HG03175 (cell line): ENCODE measurements around the gene VPS35L.
"Not testable (repeated sequence)": the region's sequence is repeated elsewhere in the genome, so short reads cannot be mapped to it uniquely, and the experiment has no call there.

Source experiments
- ATAC-seq: cut with Tn5 transposase; IDR thresholded peaks from one replicate; pipeline ENCODE4 v1.9.1; 2021; ENCODE audit warnings: mild to moderate bottlenecking, moderate library complexity; ENCODE audit not compliant: unreplicated experiment

Gene VPS35L

DNA sequence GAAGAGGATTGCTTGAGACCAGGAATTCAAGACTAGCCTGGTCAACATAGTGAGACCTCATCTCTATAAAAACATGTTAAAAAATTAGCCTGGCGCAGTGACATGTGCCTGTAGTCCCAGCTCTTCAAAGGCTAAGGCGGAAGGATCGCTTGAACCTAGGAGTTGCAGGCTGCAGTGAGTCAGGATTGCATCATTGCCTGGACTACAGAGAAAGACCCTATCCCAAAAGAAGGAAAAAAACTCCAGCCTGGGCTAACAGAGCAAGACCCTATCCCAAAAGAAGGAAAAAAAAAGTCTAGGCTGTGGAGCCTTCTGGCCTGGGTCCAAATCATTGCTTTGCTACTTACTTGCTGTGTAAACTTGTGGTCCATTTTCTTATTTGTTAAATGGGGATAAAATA lies 26.8 kb upstream of the VPS35L start:
- no peak for ATAC-seq

DNA sequence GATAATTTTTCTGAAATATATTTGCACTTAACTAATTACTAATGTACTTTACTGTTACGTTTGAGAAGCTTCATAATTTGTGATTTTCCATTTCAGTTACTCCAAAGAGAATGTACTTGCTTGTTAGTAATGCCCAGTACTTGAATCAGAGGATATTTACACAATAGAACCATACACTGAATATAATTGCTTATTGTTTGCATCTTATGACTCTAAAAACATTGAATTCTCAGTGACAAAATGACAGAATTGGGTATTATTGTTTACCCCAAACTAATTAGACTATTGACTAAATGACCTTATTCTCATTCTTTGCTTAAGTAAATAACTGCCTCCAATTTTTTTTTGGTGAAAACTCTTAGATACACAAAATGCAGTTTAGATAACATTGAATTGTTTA lies 22.9 kb upstream of the VPS35L start:
- no peak for ATAC-seq

DNA sequence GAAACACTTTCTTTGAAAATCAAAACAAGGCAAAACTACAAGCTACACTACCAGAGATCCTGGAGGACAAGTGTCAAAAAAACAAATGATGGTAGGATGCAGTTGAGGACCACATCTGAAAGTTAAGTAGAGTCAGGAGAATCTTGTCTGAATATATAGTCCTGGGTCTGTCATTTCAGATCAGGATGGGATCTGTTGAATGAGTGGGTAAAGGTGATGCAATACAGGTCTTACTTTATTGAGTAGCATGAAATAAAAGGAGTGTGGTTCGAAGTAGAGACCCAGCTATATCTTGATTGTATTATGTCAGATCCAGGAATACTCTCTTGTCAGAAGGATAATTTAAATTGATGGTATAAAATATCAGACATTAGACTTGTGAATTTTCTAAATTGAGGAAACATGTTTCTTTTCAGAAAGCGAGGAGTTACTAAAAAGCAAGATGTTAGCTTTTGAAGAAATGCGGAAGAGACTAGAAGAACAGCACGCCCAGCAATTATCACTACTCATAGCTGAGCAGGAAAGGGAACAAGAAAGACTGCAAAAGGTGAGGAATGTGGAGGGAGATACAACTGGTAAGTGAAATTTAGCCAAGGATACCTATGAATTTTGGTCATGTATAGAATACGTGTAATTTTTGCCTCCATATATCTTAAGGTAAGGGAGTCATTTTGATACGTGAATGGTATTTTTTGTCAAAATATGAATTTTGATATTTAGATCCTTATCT lies 15.1 kb upstream of the VPS35L start:
- no peak for ATAC-seq

DNA sequence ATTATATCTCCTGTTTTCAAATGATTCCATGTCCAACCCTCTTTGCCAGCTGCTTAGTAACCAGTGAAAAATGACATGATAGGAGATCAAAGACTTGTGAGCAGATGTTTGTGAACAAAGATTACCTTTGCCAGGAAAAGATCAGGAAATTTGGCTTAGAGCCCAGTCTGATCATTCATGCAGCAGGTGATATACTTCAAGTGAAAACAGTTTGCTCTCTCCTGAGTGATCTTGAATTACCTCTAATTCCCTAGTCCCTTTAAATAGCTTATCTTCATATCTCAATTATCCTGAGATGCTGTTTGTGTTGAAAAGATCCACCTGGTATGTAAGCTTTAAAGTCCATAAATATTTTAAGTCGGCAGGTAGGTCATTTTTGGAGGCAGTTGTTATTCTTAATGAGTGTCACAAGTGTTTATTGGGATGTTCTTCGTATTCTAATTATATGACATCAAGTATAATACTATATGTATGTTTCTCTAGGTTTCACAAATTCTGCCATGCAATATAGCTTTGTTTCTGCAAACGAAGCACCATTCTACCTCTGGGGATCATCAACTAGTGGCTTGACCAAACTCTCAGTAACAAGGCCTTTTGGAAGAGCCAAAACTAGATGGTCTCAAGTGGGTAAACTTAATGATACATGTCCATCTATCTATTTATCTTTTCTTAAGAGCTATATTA lies 13.2 kb upstream of the VPS35L start:
- no peak for ATAC-seq

DNA sequence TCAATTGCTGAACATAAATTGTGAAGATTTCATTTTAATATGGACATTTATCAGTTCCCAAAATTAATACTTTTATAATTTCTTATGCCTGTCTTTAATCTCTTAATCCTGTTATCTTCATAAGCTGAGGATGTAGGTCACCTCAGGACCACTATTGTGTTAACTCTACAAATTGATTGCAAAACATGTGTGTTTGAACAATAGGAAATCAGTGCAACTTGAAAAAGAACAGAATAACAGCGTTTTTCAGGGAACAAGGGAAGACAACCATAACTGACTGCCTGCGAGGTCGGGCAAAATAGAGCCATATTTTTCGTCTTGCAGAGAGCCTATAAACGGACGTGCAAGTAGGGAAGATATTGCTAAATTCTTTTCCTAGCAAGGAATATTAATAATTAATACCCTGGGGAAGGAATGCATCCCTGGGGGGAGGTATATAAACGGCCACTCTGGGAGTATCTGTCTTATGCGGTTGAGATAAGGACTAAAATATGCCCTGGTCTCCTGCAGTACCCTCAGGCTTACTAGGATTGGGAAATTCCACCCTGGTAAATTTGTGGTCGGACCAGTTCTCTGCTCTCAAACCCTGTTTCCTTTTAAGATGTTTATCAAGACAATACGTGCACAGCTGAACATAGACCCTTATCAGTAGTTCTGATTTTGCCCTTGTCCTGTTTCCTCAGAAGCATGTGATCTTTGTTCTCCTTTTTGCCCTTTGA lies 12.1 kb upstream of the VPS35L start:
- ATAC-seq, result not testable (repeated sequence)

DNA sequence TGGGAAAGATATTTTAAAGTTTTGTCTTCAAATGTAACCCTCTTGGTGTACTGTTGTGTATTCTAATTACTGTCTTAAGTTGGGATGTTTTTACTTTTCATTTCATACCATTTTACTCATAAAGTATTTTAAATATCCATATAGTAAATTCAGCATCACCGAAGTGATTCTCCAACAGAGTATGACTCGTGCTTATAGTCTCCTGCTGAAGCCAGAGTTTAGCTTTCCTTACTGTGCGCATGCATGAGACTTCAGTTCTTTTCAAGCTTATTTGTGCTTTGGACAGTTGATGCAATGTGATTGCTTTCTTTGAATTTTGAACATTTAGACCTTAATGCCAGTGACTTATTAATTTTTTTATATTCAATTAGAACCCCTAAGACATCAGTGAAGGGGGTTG lies 7.4 kb upstream of the VPS35L start:
- ATAC-seq, result no peak

DNA sequence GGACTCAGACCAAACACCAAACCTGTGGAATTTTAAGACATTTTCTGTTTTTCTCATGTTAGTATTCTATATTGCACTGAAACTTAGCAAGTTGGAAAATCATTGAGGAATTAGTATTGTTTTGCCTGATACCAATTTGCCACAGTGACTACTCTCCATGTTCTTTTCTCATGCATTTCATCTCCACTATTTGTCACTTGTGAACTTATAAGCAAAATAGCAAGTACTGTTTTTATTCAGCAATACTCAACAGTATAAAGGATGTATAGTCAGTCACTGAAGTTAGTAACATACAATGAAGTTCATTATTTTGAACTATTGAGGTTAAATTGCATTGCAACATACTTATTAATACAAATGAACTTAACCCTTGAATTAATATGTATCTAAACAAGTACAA lies 5.8 kb upstream of the VPS35L start:
- ATAC-seq, result no peak

DNA sequence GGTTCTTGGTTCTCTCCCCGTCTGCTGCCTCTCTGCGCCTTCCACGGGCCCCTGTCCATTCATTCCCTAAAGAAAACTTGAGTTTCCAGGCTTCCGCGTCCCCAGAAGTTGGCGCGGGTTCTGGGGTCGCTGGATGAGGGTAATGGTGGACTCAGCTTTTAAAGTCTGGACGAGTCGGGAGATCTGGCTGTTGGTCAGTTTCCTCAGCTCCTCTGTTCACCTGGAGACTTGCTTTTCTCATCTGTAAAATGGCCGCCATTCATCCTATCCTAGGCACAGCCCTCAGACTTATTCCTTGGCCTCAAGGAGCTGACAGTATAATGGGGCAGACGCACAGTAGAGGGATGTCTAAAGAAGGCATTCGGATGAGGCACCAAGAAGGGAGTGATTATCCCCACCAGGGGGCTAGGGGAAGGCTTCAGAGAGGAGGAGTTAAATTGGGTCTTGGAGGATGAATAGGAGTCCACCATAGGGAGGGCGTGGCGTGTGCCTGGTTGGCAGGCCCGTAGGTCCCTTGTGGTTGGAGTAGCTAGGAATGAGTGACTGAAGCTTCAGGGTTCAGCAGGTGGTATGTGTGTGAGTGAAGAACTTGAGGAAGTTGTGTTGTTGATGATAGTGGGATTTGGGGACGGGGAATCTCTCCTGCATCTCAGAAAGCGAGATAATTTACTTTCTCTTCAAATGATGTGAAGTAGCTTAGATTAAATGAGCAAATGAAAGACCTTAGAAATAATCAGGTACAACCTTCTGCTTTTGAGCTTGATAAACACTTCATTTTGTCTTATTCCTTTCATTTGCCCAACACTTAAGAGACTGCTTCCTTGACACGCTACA lies 652 bp downstream of the VPS35L start:
- ATAC-seq, result no peak

DNA sequence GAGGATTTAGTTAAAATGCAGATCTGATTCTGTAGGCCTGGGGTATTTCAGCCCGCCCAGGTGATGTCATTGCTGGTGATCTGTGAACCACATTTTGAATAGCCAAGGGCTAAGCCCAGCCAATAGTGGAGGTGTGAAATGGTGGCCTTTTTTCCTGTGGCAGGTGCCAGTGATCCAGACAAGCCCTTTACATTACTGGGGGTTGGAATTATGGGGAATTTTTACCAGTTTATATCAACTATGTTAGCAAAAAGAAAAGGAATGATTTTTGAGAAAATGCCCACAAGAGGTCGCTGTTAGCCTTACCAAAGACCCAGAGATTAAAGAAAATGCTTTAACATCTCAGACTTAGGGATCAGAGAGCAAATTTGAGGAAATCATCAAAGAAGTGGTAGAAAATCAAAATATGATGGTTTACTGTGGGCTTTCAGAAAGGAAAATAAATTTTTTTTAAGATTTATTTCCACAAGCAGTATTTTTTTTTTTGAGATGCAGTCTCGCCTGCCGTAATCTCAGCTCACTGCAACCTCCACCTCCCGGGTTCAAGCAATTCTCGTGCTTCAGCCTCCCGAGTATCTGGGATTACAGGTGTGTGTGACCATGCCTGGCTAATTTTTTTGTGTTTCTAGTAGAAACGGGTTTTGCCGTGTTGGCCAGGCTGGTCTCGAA lies 3.9 kb downstream of the VPS35L start:
- no peak for ATAC-seq

DNA sequence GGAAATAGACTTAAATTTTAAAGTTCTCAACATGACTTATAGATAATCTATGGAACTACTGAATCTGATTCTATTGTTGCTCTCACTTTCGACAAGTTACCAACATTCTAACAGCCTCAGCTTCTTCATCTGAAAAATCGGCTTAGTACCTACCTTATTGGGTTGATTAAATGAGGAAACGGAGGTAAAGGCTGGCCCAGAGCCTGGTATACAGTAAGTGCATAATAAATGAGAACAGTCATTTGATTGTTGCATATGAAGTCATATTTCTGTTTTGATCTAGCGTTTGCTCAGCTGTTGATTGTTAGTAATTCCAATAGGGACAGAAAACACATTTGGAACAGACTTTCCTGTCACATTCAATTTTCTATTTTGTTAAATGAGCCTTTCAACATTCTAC lies 4.6 kb downstream of the VPS35L start:
- ATAC-seq, result no peak

DNA sequence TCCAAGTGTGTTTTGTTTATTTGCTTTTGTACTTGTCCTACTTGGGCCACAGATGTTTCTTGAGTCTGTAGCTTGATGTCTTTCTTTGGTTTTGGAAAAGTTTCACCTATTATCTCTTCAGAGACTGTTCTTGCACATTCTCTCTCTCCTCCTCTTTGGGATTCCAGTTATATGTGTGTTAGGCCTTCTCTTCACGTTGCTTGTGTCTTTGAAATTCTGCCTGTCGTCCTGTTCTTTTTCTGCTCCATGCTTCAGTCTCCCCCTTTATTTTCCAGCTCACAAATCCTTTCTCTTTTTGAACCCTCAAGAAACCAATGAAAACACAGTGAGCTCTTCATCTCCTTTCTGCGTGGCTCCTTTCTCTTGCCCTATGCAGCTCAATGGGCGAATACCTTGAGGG lies 7.9 kb downstream of the VPS35L start:
- no peak for ATAC-seq

DNA sequence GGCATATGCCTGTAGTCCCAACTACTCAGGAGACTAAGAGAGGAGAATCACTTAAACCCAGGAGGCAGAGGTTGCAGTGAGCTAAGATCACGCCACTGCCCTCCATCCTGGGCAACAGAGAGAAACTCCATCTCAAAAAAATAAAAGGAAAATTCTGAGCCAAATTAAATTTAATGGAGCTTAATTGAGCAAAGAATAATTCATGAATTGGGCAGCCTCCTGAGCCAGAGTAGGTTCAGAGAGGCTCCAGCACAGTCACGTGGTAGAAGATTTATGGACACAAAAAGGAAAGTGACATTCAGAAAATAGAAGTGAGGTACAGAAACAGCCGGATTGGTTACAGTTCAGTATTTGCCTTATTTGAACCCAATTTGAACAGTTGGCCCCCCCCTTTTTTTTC lies 10.9 kb downstream of the VPS35L start:
- ATAC-seq, result no peak

DNA sequence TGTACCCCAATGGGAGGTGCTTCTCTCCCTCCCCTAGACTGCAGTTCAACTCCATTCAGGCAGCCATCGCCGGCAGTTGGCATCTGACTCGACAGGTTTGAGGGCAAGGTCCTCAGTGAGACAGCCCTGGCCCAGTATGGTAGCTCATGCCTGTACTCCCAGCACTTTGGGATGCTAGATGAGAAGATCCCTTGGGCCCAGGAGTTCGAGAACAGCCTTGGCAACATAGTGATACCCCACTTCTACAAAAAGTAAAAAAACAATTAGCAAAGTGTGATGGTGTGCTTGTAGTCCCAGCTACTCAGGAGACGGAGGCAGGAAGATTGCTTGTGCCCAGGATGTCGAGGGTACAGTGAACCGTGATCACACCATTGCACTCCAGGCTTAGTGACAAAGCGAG lies 12.1 kb downstream of the VPS35L start:
- ATAC-seq, result no peak

DNA sequence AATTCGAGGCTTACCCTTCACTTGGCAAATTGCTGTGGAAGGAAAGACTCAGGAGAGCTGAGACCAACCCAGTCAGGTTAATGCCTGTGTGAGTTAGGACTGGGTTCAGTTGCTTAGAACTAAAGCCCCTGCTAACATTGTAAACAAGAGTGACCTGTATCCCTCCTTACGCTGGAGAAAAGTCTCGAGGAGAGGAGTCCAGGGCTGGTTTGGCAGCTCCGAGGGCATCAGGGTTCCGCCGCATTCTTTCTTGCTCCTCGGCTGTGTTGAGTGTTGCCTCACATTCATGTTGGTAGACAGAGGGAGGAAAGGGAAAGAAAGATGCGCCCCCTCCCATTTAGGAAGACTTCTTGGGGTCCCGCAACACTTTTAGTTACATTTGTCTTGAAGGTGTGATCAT lies 18.5 kb downstream of the VPS35L start:
- ATAC-seq, result no peak

DNA sequence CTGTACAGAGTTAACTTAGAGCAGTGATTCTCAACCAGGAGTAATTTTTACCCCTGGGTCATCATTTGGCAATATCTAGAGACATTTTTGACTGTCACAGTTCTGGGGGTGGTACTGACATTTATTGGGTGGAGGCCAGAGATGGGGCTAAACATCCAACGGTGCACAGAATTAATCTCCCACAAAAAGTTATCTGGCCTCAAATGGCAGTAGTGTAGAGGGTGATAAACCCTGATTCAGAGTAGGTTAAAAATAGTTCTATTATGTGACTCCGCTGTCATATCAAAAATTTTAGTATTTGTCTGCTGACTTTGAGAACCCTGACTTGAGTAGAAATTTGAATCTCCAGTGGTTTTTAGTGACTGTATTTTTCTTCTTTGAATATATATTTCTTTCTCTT lies 19.1 kb downstream of the VPS35L start:
- no peak for ATAC-seq

DNA sequence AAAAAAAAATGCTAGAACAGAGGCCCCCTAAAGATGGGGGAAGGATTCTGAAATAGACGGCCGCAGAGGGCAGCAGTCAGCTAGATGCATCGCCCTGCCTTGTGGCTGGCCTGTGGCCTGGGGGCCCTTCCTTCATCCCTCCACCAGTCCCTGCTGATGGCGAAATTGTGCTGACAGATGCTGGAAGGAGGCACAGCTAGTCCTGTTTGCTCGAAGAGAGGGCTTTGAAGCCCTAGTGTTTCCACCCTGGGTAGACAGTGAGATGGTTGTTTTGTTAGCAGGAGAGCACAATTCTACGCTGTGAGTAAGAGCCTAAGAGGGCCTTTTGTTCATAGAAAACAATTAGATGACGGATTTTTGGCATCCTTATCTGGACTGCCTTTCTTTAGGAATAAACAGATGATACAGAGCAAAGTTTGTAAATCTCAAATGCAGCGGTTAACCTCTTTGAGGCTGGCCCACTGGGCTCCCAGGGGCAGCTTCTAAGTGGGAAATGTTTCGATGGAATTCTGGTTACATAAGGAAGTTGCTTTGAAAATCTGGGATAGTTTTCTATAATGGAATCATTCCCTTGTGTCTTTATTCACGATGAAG lies 23.0 kb downstream of the VPS35L start:
- ATAC-seq, result no peak

DNA sequence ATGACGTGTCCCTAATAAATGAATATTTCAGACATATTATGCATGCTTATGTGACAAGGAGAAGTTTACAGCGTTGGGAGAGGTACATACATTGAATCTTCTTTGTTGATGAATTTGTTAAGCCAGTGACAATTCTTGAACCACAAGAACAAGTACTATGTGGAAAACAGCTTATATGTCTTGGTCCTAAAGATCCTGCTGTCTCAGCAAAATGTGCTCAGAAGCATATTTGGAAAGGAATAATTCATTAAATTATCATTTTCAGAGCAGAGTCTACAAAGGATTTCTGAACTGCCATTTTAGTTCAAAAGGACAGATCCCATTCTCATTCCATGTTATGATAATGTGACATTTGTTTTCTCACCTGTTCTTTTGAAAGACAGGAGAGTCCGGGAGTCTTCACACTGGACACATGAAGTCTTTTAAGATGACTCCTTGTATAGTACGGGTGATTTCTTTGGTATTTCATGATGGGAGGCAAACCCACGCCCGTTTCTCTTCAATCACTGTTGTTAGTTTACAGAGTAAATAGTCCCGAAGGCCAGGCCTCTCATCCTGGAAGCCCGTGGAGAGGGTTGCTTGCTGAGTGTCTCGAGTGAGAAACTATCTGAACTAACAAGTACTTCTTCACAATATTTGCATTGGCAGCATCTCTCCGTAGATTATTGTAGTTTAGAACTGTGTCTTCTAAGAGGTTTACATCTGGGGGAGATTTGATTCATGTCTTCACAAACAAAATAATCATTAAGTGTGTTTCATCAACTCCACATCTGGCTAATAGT lies 26.7 kb downstream of the VPS35L start:
- no peak for ATAC-seq

DNA sequence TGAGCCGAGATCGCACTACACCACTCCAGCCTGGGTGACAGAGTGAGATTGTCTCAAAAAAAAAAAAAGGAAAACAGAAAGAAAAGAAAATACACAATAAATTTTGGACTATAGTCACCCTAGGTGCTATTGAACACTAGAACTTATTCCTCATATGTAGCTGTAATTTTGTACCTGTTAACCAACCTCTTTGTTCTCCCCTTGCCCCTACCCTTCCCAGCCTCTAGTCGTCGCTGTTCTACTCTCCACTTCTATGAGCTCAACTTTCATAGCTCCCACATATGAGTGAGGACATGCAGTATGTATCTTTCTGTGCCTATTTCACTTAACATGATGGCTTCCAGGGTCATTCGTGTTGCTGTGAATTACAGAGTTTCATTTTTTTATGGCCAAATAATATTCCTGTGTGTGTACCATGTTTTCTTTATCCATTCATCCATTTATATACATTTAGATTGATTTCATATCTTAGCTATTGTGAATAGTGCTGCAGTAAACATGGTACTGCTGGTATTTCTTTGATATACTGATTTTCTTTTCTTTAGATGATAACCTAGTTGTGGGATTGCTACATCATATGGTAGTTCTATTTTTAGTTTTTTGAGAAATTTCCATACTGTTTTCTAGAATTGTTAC lies 28.3 kb downstream of the VPS35L start:
- no peak for ATAC-seq

DNA sequence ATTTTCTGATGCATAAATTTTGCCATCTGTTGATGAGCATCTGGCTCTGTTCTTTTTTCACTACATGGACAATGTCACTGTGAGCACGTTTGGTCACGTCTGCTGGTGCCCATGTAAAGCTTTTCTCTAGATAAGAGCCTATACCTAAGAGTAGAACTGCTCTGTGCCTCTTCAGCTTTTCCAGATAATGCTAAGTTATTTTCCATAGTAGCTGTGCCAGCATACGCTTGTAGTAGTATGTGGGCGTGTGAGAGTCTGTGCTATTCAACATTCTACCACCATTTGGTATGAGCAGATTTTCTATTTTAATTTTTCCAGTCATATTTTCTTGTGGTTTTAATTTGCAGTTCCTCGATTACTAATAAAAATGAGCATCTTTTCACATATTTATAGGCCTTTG lies 33.2 kb downstream of the VPS35L start:
- no peak for ATAC-seq
